ENCODE data around the gene ALDH7A1. TPM values are rescaled to one million over a fixed set of nuclear protein-coding genes. Genes with fewer than 3 reads are reported as not detected.

The ALDH7A1 gene
- total and polyA plus RNA-seq, 11 donors: 12.3 to 67.6 (median 30.9) TPM

GRCh38 chr5:126501448-126501847, 93.6 kb downstream of the ALDH7A1 start:
- intact Hi-C loops (cut with DNase I): loop anchor here in 4 of 10 donors (5.0 kb wide), 1 partner anchor 36 kb away; no protein-coding TSS in a partner anchor
- ATAC-seq (no peak), DNase-seq (no peak)
- Histone ChIP-seq H3K36me3 (peaks cover 0 to 10% (median 0%) of the 10 kb centered on the region in 9 donors), H3K4me1 (peaks cover 0 to 20% (median 13%) of the 10 kb centered on the region in 12 donors), H3K27ac (no peak overlapping the region), H3K27me3 (no peaks in the 10 kb centered on the region), H3K4me3 (no peak overlapping the region), H3K9me3 (no peaks in the 10 kb centered on the region)
- 90 to 93% (median 92%) methylated on average over 10 of the region's 10 CpGs for WGBS, 4 donors
- TF ChIP-seq, protein P1, sequence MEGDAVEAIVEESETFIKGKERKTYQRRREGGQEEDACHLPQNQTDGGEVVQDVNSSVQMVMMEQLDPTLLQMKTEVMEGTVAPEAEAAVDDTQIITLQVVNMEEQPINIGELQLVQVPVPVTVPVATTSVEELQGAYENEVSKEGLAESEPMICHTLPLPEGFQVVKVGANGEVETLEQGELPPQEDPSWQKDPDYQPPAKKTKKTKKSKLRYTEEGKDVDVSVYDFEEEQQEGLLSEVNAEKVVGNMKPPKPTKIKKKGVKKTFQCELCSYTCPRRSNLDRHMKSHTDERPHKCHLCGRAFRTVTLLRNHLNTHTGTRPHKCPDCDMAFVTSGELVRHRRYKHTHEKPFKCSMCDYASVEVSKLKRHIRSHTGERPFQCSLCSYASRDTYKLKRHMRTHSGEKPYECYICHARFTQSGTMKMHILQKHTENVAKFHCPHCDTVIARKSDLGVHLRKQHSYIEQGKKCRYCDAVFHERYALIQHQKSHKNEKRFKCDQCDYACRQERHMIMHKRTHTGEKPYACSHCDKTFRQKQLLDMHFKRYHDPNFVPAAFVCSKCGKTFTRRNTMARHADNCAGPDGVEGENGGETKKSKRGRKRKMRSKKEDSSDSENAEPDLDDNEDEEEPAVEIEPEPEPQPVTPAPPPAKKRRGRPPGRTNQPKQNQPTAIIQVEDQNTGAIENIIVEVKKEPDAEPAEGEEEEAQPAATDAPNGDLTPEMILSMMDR (IDR thresholded peaks at IDR 0.05): no peak
- TF ChIP-seq POLR2A (IDR thresholded peaks at IDR 0.05): no peak

DNA sequence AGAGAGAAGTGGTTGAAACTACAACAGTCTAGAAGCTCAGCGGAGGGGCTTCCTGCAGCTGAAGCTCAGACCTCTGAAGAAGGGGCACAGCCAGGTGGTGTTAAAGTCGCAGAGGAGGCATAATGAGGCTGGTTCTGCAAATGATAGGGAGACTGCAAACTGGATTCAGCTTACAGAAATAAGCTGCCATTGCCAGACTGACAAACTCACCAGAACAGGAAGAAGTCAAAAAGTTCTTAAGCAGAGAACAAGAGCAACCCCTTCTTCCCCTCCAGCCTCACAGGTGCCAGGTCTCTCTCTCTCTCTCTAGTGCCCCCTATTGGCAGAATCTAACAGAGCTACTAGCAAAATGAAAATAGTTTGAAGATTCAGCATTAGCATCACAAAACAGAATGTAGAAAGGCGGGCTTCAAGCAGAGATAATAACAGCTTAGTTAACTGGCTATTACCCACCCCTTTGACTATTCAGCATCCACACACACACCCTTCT, 95.1 kb downstream of the ALDH7A1 start:
- Histone ChIP-seq H3K36me3 (peaks cover 0 to 23% (median 3%) of the 10 kb centered on the region in 9 donors), H3K9me3 (no peaks in the 10 kb centered on the region), H3K27ac (no peak overlapping the region), H3K4me1 (peaks cover 0 to 20% (median 13%) of the 10 kb centered on the region in 12 donors), H3K27me3 (no peaks in the 10 kb centered on the region), H3K4me3 (no peak overlapping the region)
- DNase-seq (no peak), ATAC-seq (no peak)
- WGBS, 4 donors: 90 to 96% (median 91%) methylated on average over 3 of the region's 3 CpGs
- TF ChIP-seq, protein P1 (IDR thresholded peaks at IDR 0.05): peak; percentile 19 to 63 (median 44)
- TF ChIP-seq POLR2A (IDR thresholded peaks at IDR 0.05): no peak
- intact Hi-C loops (cut with DNase I): loop anchor here in 5 of 10 donors (5.0 to 10.0 kb wide), 2 partner anchors 37 to 75 kb away; partner anchors contain the start of gene GRAMD2B (in 1 of the 5)

DNA sequence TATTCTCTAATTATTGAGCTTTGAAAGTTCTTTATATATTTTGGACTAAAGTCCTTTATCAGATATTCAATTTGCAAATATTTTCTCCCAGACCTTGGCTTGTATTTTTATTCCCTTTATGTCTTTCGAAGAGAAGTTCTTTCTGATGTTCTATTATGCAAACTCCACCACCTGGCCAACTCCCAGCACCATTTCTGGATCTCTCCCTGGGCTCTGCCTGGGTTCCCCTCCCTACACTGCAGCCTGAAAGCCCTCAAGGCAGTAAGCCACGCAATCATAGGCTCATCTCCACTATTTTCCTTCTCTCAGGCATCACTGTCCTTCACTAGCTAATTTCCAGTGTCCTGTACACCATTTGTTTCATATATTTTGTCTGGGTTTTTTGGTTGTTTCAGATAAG, 95.7 kb downstream of the ALDH7A1 start:
- Histone ChIP-seq H3K4me1 (peaks cover 0 to 15% (median 11%) of the 10 kb centered on the region in 12 donors), H3K36me3 (peaks cover 0 to 29% (median 6%) of the 10 kb centered on the region in 9 donors), H3K27me3 (no peaks in the 10 kb centered on the region), H3K4me3 (no peak overlapping the region), H3K9me3 (no peaks in the 10 kb centered on the region), H3K27ac (no peak overlapping the region)
- no peak for DNase-seq
- TF ChIP-seq, protein P1 (IDR thresholded peaks at IDR 0.05): no peak
- no peak for TF ChIP-seq POLR2A (IDR thresholded peaks at IDR 0.05)
- intact Hi-C loops (cut with DNase I): loop anchor here in 2 of 10 donors (5.0 to 10.0 kb wide), 2 partner anchors 38 to 74 kb away; partner anchors contain the start of gene GRAMD2B (in 1 of the 2)
- ATAC-seq: no peak
- WGBS, 4 donors: 89 to 95% (median 92%) methylated on average over 2 of the region's 2 CpGs

GRCh38 chr5:126497506-126497905, 97.5 kb downstream of the ALDH7A1 start:
- TF ChIP-seq, protein P1 (IDR thresholded peaks at IDR 0.05): no peak
- no peak for TF ChIP-seq POLR2A (IDR thresholded peaks at IDR 0.05)
- Histone ChIP-seq H3K9me3 (no peaks in the 10 kb centered on the region), H3K36me3 (peaks cover 0 to 47% (median 13%) of the 10 kb centered on the region in 9 donors), H3K27ac (no peak overlapping the region), H3K4me1 (no peaks in the 10 kb centered on the region), H3K4me3 (no peak overlapping the region), H3K27me3 (no peaks in the 10 kb centered on the region)
- intact Hi-C loops (cut with DNase I): loop anchor here in 2 of 10 donors (5.0 to 10.0 kb wide), 2 partner anchors 40 to 73 kb away; partner anchors contain the start of gene GRAMD2B (in 1 of the 2)
- ATAC-seq (no peak), DNase-seq (no peak)
- 87 to 90% (median 88%) methylated on average over 5 of the region's 5 CpGs for WGBS, 4 donors
